GM21360 (cell line): ENCODE results near the gene FAAH.
"Not testable (repeated sequence)": the region's sequence is repeated elsewhere in the genome, so short reads cannot be mapped to it uniquely, and the experiment has no call there.

ENCODE experiments used
- ATAC-seq: cut with Tn5 transposase; IDR thresholded peaks from one replicate; pipeline ENCODE4 v1.9.1; 2021; ENCODE audit warnings: mild to moderate bottlenecking, moderate library complexity; ENCODE audit not compliant: unreplicated experiment

Gene FAAH

DNA sequence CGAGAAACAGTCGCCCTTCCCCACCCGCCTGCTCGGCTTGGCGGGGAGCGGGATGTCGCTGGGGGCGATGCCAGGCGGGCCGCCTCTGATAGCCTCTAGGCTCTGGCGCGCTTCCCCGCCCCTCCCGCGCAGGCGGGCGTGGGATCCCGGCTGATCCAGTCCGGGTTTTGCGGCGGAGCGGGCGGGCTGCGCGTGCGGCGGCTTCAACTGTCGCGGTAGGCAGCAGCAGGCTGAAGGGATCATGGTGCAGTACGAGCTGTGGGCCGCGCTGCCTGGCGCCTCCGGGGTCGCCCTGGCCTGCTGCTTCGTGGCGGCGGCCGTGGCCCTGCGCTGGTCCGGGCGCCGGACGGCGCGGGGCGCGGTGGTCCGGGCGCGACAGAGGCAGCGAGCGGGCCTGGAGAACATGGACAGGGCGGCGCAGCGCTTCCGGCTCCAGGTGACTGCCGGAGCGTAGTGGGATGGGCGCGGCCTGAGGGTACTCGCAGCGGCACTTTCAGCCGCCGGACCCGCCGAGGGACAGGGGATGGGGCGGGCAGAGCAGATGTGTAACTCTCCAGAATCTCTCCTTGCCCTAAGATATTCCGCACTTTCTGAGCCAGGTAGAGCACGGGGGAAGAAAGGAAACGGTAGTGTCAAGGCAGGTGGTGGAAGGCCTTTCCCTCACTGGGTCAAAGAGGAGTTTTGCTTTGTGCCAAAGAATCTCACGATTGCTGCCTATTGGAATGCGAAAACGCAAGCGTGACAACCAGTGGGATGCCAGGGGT, at the start of gene FAAH:
FAAH (plus strand) TSS at position 210 of the 764 bp plus-strand sequence; CDS start at position 242, 32 bp downstream.
- ATAC-seq, result no peak

GRCh38 chr1:46344481-46344880, 49.6 kb upstream of the FAAH start:
- no peak for ATAC-seq

GRCh38 chr1:46345281-46345680, 48.8 kb upstream of the FAAH start:
- ATAC-seq, result no peak

- ATAC-seq, result no peak
These were observed 41.8 kb upstream of the FAAH start for GRCh38 chr1:46352363-46352762.

- ATAC-seq, result not testable (repeated sequence)
These were observed 38.2 kb upstream of the FAAH start for GRCh38 chr1:46355920-46356319.

- no peak for ATAC-seq
These were observed 32.0 kb upstream of the FAAH start for GRCh38 chr1:46362158-46362557.

DNA sequence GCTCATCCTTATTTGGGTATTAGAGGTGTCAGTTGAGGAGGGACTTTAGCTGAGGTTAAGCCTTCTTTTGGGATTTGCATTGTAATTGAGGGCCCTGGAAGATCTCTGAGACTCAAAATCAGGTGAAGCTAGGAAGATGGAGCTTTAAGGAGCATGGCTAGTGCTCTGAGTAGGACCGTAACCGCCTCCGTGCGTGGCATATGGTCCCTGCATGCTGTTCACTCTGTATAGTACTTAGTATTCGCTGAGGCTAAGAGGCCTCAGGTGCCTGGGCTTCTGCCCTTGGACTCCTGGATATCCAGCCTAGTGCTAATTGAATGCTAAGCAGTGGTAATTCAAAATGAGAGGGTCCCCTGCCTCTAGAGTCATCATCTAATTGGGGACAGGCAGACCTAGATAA, 31.0 kb upstream of the FAAH start:
- ATAC-seq, result no peak

GRCh38 chr1:46364612-46365011, 29.5 kb upstream of the FAAH start:
- no peak for ATAC-seq

GRCh38 chr1:46365796-46366195, 28.3 kb upstream of the FAAH start:
- not testable (repeated sequence) for ATAC-seq

DNA sequence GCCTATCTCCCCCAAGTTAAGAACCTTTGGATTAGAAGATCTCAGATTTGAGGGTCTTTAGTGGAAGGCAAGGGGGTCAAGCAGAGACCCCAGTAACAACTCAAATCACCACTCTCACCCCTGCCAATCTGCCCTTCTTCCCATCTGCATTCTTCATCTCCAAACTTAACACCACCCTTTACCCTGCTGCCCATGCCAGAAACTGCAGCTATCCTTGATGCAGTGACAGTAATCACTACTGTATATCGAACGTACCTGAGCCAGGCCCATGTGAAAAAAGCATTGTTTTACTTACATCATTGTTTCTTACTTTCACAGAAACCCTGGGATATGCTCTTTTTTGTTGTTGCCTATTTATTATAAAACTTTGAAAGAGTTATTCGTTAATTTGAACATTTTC, 27.0 kb upstream of the FAAH start:
- no peak for ATAC-seq

DNA sequence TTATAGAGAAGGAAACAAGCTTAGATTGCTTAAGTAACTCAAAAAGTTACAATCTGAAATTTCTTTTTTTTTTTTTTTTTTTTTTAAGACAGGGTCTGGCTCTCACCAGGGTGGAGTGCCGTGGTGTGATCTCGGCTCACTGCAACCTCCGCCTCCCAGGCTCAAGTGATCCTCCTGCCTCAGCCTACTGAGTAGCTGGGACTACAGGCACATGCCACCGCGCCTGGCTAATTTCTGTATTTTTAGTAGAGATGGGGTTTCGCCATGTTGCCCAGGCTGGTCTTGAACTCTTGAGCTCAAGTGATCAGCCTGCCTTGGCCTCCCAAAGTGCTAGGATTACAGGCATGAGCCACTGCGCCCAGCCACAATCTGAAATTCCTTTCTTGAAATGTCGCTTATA, 26.4 kb upstream of the FAAH start:
- not testable (repeated sequence) for ATAC-seq

DNA sequence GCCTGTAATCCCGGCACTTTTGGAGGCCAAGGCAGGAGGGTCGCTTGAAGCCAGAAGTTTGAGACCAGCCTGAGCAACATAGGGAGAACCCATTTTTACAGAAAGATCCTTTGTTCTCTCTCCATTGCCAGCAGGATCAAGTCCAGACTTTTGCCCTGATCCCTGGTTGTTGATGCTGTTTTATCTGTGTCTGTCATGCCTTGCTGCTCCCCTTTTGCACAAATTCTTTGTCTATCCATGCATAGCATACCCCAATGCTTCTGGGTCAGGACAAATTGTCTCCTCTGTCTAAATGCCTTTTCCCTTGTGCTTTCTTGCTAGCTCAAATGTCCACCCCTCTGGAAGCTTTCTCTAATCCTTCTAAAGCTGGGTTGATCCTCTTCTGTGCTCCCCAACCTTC, 25.3 kb upstream of the FAAH start:
- no peak for ATAC-seq

- ATAC-seq, result peak; percentile 18
These were observed 24.4 kb upstream of the FAAH start for GRCh38 chr1:46369542-46370213.

DNA sequence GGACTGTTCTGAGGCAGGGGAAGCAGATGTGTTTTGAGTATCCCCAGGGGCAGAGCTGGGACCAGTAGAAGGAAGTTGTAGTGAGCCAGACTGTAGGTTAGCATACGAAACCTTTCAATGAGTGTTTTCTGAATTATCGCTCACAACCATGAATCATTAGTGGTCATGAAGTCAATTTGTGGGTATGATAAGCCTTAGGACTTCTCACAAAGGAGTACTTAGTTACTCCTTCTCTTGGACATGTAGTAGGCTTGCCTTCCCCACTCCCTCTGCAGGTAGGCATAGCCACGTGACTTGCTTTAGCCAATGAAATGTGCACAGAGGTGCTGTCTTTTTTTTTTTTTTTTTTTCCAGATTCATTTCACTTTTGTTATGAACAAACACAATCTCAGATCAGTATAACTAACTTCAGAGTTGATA, 23.9 kb upstream of the FAAH start:
- ATAC-seq, result peak; percentile 59

GRCh38 chr1:46372431-46372830, 21.7 kb upstream of the FAAH start:
- no peak for ATAC-seq

- ATAC-seq, result no peak
These were observed 14.1 kb upstream of the FAAH start for GRCh38 chr1:46379996-46380395.

- no peak for ATAC-seq
These were observed 13.6 kb upstream of the FAAH start for GRCh38 chr1:46380508-46380907.

DNA sequence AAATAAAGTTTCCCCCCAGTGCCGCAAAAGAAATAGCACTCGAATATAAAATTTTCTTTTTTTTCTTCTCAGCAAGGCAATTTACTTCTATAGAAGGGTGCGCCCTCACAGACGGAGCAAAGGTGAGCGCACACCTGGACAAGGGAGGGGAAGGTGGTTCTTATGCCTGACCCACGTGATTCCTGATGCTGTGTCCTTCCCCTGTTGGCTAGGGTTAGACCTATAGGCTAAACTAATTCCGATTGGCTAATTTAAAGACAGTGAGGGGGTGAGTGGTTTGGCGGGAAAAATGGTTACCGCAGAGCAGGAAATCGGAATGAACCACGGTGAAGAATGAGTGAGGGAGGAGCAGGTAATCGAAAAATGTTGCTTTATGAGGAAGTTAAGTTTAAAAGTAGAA, 607 bp upstream of the FAAH start:
- ATAC-seq, result no peak

DNA sequence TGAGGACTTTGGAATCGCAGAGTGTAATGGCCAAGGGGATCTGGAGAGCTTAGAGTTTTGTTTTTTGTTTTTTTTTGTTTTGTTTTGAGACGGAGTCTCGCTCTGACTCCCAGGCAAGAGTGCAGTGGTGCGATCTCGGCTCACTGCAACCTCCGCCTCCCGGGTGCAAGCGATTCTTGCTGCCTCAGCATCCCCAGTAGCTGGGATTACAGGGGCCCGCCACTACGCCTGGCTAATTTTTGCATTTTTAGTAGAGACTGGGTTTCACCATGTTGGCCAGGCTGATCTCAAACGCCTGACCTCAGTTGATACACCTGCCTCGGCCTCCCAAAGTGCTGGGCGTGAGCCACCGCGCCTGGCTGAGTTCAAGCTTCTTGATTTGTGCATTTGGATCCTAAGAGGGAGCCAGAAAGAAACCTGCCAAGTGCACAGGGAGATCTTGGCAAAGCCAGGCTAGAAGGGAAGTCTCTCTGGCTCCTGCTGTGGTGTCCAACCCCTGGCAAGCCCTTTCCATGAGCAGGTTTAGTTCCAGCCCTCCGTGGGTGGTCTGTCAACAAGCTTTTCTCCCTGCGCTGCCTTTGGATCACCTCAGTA, 852 bp downstream of the FAAH start:
- no peak for ATAC-seq

DNA sequence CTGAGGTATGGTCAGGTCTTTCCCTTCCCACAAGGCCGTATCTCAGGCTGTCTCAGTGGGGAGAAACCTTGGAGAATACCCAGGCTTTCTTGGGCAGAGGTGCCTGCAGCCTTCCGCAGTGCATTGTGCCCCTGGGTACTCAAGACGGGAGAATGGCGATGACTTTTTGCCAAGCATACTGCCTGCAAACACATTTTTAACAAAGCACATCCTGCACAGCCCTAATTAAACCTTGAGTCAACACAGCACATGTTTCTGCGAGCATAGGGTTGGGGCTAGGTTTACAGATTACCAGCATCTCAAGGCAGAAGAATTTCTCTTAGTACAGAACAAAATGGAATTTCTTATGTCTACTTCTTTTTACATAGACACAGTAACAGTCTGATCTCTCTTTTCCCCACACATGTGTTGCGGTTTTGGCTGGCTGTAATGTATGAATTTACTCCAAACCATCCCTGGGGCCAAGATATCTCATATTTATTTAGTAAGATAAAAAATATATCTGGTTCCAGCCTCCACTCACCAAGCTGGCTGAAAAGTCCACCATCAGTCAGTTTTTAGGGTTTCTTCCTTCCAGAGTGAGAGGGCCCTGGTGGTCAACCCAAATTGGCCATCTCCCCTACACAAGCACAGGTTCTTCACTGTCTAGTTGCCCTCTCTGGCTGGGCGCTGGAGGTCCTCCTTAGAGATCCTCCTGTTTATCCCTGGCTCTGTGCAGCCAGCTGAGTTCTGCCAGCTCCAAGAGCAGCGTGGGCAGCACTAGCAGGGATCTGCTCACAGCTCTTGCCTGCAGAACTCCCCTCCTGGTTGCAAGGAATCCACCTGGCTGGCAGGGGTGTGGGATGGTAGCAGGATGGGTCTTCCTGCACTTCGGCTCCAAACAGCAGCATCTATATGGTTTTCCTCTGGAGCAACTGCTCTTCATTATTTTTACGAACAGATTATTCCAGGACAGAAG, 2.6 kb downstream of the FAAH start:
- no peak for ATAC-seq

DNA sequence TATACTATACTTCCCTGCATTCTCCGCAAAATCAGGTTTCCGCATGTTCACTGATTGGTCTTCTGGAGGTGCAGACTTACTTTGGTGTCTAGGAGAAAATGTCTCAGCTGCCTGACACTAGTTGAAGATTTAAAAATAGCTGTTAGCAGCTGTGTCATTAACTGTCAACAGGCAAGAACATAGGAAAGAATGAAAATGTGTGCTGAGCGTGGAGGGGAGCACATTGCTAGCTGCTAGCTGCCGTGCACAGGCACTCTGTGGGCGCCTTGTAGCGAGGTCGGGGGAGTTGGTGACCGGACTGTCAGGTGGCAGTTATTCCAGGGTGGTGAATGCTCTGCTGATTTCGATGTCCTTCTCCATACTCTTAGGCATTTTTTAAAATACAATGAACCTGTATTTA, 5.2 kb downstream of the FAAH start:
- no peak for ATAC-seq
